Activated CD8-positive, alpha-beta memory T cell treated with anti-CD3 and anti-CD28 coated beads for 24 hours (primary cell): ENCODE results near the gene TOLLIP.

Experiments
- DNase-seq: peaks from one replicate; pipeline ENCODE4 v3.0.0-alpha.2; 2020

Gene TOLLIP

GRCh38 chr11:1229471-1230120 is 79.8 kb downstream of the TOLLIP start:
- no peak for DNase-seq

- DNase-seq, result no peak
Observed at GRCh38 chr11:1228921-1229451, 80.4 kb downstream of the TOLLIP start.

DNA sequence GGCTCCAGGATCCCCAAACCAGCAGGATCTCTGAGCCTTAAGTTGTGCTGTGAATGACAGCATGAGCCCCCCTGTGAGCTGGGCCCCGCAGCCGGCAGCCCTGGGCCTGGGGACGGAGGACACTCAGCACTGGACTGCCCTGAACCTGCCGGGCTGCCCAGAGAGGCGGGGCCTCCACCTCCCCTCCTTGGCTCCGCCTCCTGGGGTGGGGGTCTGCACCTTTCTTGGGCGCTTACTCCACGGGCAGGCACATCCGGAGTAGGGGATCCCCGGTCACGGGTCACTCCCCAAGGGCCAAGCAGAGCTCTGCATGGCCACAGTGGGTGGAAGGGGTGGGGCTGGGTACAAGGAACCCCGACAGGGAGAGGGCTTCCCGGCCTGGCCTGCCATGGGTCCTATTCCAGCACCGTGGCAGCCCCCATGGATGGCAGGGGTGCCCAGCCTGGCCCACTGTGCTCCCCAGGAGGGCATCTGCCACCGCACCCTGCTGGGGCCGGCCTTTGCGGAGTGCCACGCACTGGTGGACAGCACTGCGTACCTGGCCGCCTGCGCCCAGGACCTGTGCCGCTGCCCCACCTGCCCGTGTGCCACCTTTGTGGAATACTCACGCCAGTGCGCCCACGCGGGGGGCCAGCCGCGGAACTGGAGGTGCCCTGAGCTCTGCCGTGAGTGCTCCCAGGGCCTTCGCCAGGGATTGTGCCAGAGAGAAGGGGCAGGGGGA is 81.2 kb downstream of the TOLLIP start:
- no peak for DNase-seq

GRCh38 chr11:1227551-1228100 is 81.8 kb downstream of the TOLLIP start:
- DNase-seq, result no peak

GRCh38 chr11:1226986-1227550 is 82.4 kb downstream of the TOLLIP start:
- DNase-seq, result no peak

GRCh38 chr11:1226226-1226985 is 83.0 kb downstream of the TOLLIP start:
- DNase-seq, result no peak

DNA sequence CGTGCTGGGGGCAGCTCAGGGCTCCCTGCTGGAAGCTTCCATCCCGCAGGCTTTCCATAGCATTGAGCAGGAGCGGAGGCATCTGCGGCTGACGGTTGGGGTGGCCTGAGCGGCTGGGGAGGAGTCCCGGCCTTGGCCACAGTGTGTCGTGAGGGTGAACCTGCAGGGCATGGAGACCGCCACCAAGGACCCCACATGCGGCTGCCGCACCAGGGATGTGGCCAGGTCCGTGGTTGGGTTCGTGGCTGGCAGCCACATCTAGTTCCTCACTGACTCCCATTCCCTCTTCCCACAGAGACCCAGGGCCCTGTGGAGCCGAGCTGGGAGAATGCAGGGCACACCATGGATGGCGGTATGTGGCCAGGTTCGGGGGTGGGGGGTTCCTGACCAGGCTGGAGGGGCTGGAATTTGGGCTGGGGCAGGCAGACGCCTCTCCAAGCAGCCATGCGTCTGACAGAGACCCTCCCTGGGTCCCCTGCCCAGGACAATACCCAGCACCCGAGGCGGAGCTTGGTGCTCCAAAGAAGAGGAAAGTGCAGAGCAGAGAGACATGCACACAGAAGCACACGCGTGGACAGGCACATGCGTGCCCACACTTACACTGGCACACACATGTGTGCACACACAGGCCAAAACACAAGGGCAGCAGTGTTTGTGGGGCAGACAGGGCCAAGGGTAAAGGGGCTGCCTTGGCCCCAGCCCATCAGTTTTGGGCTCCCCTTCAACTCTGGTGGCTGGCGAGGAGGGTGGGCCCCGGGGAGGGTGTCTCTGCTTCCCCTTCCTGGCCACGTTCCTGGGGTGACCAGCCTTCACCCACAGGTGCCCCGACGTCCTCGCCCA is 83.8 kb downstream of the TOLLIP start:
- DNase-seq, result no peak

GRCh38 chr11:1224491-1225385 is 84.7 kb downstream of the TOLLIP start:
- DNase-seq, result no peak
